HG03097 (cell line): Measurements from ENCODE around the gene SLC24A3.
"Not testable (repeated sequence)": the region's sequence is repeated elsewhere in the genome, so short reads cannot be mapped to it uniquely, and the experiment has no call there.

Source experiments
- ATAC-seq: cut with Tn5 transposase; IDR thresholded peaks from one replicate; pipeline ENCODE4 v1.9.1; 2021; ENCODE audit not compliant: unreplicated experiment, low FRiP score

Gene SLC24A3

GRCh38 chr20:19750101-19750606, 537.7 kb downstream of the SLC24A3 start:
- ATAC-seq, result no peak

GRCh38 chr20:19750907-19751636, 538.6 kb downstream of the SLC24A3 start:
- ATAC-seq, result no peak

GRCh38 chr20:19754201-19754600, 541.8 kb downstream of the SLC24A3 start:
- ATAC-seq, result not testable (repeated sequence)

- ATAC-seq, result no peak
Measured at GRCh38 chr20:19756761-19757486, 544.5 kb downstream of the SLC24A3 start.

GRCh38 chr20:19757487-19758132, 545.2 kb downstream of the SLC24A3 start:
- no peak for ATAC-seq

- no peak for ATAC-seq
Measured at GRCh38 chr20:19758133-19758500, 545.7 kb downstream of the SLC24A3 start, which contains the start of gene RIN2. Gene RIN2 (plus strand): TSS chr20:19758258. CDS start chr20:19889602, 131,344 bp downstream.

- ATAC-seq, result no peak
Measured at GRCh38 chr20:19758501-19759331, 546.3 kb downstream of the SLC24A3 start.

- ATAC-seq, result no peak
Measured at GRCh38 chr20:19760371-19760721, 547.9 kb downstream of the SLC24A3 start.

- ATAC-seq, result no peak
Measured at GRCh38 chr20:19761326-19761725, 548.9 kb downstream of the SLC24A3 start.

- no peak for ATAC-seq
Measured at GRCh38 chr20:19761841-19762240, 549.4 kb downstream of the SLC24A3 start.

- no peak for ATAC-seq
Measured at GRCh38 chr20:19764207-19764606, 551.8 kb downstream of the SLC24A3 start.

- no peak for ATAC-seq
Measured at GRCh38 chr20:19765266-19765665, 552.8 kb downstream of the SLC24A3 start.

GRCh38 chr20:19765913-19766312, 553.5 kb downstream of the SLC24A3 start:
- no peak for ATAC-seq

- ATAC-seq, result no peak
Measured at GRCh38 chr20:19767070-19767469, 554.6 kb downstream of the SLC24A3 start.

GRCh38 chr20:19768325-19768842, 555.9 kb downstream of the SLC24A3 start:
- ATAC-seq, result no peak

- ATAC-seq, result no peak
Measured at GRCh38 chr20:19769507-19769906, 557.1 kb downstream of the SLC24A3 start.

GRCh38 chr20:19770375-19770774, 557.9 kb downstream of the SLC24A3 start:
- no peak for ATAC-seq

GRCh38 chr20:19771031-19771430, 558.6 kb downstream of the SLC24A3 start:
- ATAC-seq, result no peak
